ENCODE results near the gene CSF1R. TPM values are rescaled to one million over a fixed set of nuclear protein-coding genes. Genes with fewer than 3 reads are reported as not detected.

Gene CSF1R
- total RNA-seq, 4 donors from 2014 or later: 12.3 to 58.0 (median 35.2) TPM

- Histone ChIP-seq H3K27ac (peak overlapping the region in 3 of 4 donors; percentile 27 to 50 (median 37)), H3K27me3 (no peaks in the 10 kb centered on the region), H3K9me3 (no peaks in the 10 kb centered on the region), H3K4me1 (peaks cover 0 to 51% (median 28%) of the 10 kb centered on the region in 3 donors), H3K4me3 (peak overlapping the region in 1 of 2 donors; percentile 20), H3K36me3 (peaks cover 0 to 89% of the 10 kb centered on the region in 2 donors)
- TF ChIP-seq POLR2AphosphoS5 (IDR thresholded peaks at IDR 0.05): no peak
- TF ChIP-seq CTCF (IDR thresholded peaks at IDR 0.05): no peak
- TF ChIP-seq EP300 (IDR thresholded peaks at IDR 0.05): no peak
- no peak for TF ChIP-seq POLR2A (IDR thresholded peaks at IDR 0.05)
- no peak for ATAC-seq
- WGBS, 2 donors (ENCODE audit: low coverage in 1 of 2): 52 to 70% methylated on average over 2 to 8 of the region's 8 CpGs
Observed at GRCh38 chr5:150129454-150129812, 43.1 kb upstream of the CSF1R start.

- Histone ChIP-seq H3K4me3 (no peak overlapping the region), H3K4me1 (peaks cover 0 to 26% (median 15%) of the 10 kb centered on the region in 3 donors), H3K9me3 (no peaks in the 10 kb centered on the region), H3K36me3 (peaks cover 0 to 89% of the 10 kb centered on the region in 2 donors), H3K27ac (peak overlapping the region in 1 of 4 donors; percentile 10), H3K27me3 (no peaks in the 10 kb centered on the region)
- ATAC-seq: no peak
- whole genome bisulfite sequencing, 2 donors (ENCODE audit: low coverage in 1 of 2): 88 to 94% methylated on average over 2 to 3 of the region's 6 CpGs
- TF ChIP-seq POLR2AphosphoS5 (IDR thresholded peaks at IDR 0.05) (no peak), EP300 (IDR thresholded peaks at IDR 0.05) (no peak), POLR2A (IDR thresholded peaks at IDR 0.05) (no peak), CTCF (IDR thresholded peaks at IDR 0.05) (no peak)
Observed at GRCh38 chr5:150126921-150127265, 40.5 kb upstream of the CSF1R start.

- H3K9me3 ChIP-seq: no peaks in the 10 kb centered on the region
- ATAC-seq: no peak
- TF ChIP-seq POLR2A (IDR thresholded peaks at IDR 0.05) (no peak), EP300 (IDR thresholded peaks at IDR 0.05) (no peak), POLR2AphosphoS5 (IDR thresholded peaks at IDR 0.05) (no peak), CTCF (IDR thresholded peaks at IDR 0.05) (no peak)
Observed at GRCh38 chr5:150126199-150126920, 40.0 kb upstream of the CSF1R start.

GRCh38 chr5:150125334-150125733 is 39.0 kb upstream of the CSF1R start:
- WGBS, 2 donors (ENCODE audit: low coverage in 1 of 2): 100% methylated on average over 1 of the region's 10 CpGs; no CpG with 5 or more reads in 1 of the 2 donors
- peaks cover 0 to 10% (median 8%) of the 10 kb centered on the region in 3 donors for H3K4me1 ChIP-seq
- H3K27me3 ChIP-seq: no peaks in the 10 kb centered on the region
- peaks cover 0 to 95% of the 10 kb centered on the region in 2 donors for H3K36me3 ChIP-seq
- no peak for TF ChIP-seq POLR2A (IDR thresholded peaks at IDR 0.05)
- H3K27ac ChIP-seq: peak overlapping the region in 1 of 4 donors; percentile 20
- H3K9me3 ChIP-seq: no peaks in the 10 kb centered on the region
- H3K4me3 ChIP-seq: no peak overlapping the region
- ATAC-seq: no peak

More at GRCh38 chr5:150126199-150126920, 40.0 kb upstream of the CSF1R start:
- peaks cover 0 to 89% of the 10 kb centered on the region in 2 donors for H3K36me3 ChIP-seq
- H3K27me3 ChIP-seq: no peaks in the 10 kb centered on the region
- H3K27ac ChIP-seq: peak overlapping the region in 1 of 4 donors; percentile 10
- 40% methylated on average over 2 of the region's 10 CpGs; no CpG with 5 or more reads in 1 of the 2 donors for WGBS, 2 donors (ENCODE audit: low coverage in 1 of 2)
- H3K4me1 ChIP-seq: peaks cover 0 to 20% (median 12%) of the 10 kb centered on the region in 3 donors
- no peak overlapping the region for H3K4me3 ChIP-seq

GRCh38 chr5:150124596-150124995 is 38.2 kb upstream of the CSF1R start:
- ATAC-seq: no peak
- TF ChIP-seq POLR2A (IDR thresholded peaks at IDR 0.05): no peak
- TF ChIP-seq CTCF (IDR thresholded peaks at IDR 0.05): no peak
- no peak for TF ChIP-seq POLR2AphosphoS5 (IDR thresholded peaks at IDR 0.05)
- no peak for TF ChIP-seq EP300 (IDR thresholded peaks at IDR 0.05)
- Histone ChIP-seq H3K27me3 (no peaks in the 10 kb centered on the region), H3K36me3 (peaks cover 0 to 97% of the 10 kb centered on the region in 2 donors), H3K27ac (no peak overlapping the region), H3K9me3 (no peaks in the 10 kb centered on the region), H3K4me3 (no peak overlapping the region), H3K4me1 (peaks cover 0 to 3% (median 1%) of the 10 kb centered on the region in 3 donors)
- WGBS, 2 donors (ENCODE audit: low coverage in 1 of 2): 71% methylated on average over 5 of the region's 8 CpGs; no CpG with 5 or more reads in 1 of the 2 donors

All from gastroesophageal sphincter (tissue), 4 donors.